ACC112 (cell line): ENCODE data around the gene TRIP6.
"Not testable (repeated sequence)": the region's sequence is repeated elsewhere in the genome, so short reads cannot be mapped to it uniquely, and the experiment has no call there.

Experiments
- H2AFZ ChIP-seq: fragments of 200-600 bp; sonication (generic); one replicate; pipeline ENCODE4 v1.6.0; 2017; ENCODE audit warnings: antibody characterized with exemption, low read length; ENCODE audit not compliant: unreplicated experiment
- H3K27ac ChIP-seq: fragments of 200-600 bp; sonication (generic); 2 replicates; pipeline ENCODE4 v1.5.1; 2014; ENCODE audit warnings: low read depth, mild to moderate bottlenecking, antibody characterized with exemption, low read length, moderate library complexity
- H3K27me3 ChIP-seq: fragments of 200-600 bp; sonication (generic); 2 replicates; pipeline ENCODE4 v1.6.1; 2014; ENCODE audit warnings: mild to moderate bottlenecking, antibody characterized with exemption, low read length, moderate library complexity, mixed read lengths; ENCODE audit not compliant: insufficient read depth
- H3K36me3 ChIP-seq: fragments of 200-600 bp; sonication (generic); 2 replicates; pipeline ENCODE4 v1.6.1; 2016; ENCODE audit warnings: mild to moderate bottlenecking, antibody characterized with exemption, low read length, moderate library complexity, mixed read lengths; ENCODE audit not compliant: insufficient read depth
- H3K4me1 ChIP-seq: fragments of 200-600 bp; sonication (generic); one replicate; pipeline ENCODE4 v1.6.1; 2016; ENCODE audit warnings: low read length, mixed read lengths; ENCODE audit not compliant: insufficient read depth, unreplicated experiment, control insufficient read depth
- H3K4me3 ChIP-seq: fragments of 200-600 bp; sonication (generic); 2 replicates; pipeline ENCODE4 v1.5.1; 2014; ENCODE audit warnings: mild to moderate bottlenecking, low read depth, low read length
- H3K79me2 ChIP-seq: fragments of 200-600 bp; sonication (generic); one replicate; pipeline ENCODE4 v1.6.0; 2016; ENCODE audit warnings: low read length; ENCODE audit not compliant: control insufficient read depth, unreplicated experiment, insufficient read depth

TRIP6 gene

DNA sequence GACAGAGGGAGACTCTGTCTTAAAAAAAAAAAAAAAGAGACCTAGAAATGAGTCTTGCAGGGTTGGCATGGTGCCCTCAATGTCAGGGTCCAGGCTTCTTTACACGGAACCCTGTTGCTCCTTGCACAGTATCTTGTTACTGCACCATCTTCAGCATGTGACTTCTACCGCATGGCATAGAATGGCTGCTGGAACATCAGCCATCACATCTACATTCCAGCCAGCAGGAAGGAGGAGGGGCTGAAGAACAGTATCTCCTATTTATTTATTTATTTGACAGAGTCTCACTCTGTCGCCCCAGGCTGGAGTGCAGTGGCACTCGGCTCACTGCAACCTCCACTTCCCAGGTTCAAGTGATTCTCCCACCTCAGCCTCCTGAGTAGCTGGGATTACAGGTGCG is 32.2 kb downstream of the TRIP6 start:
- Histone ChIP-seq H3K27ac (no peak overlapping the region), H3K36me3 (no peaks in the 10 kb centered on the region), H2AFZ (no peak overlapping the region), H3K27me3 (peaks cover 27% of the 10 kb centered on the region), H3K4me3 (no peak overlapping the region), H3K79me2 (no peaks in the 10 kb centered on the region), H3K4me1 (peaks cover 4% of the 10 kb centered on the region)

GRCh38 chr7:100900978-100901377 is 33.8 kb downstream of the TRIP6 start:
- no peak overlapping the region for H2AFZ ChIP-seq
- H3K79me2 ChIP-seq: no peaks in the 10 kb centered on the region
- H3K36me3 ChIP-seq: no peaks in the 10 kb centered on the region
- no peaks in the 10 kb centered on the region for H3K4me1 ChIP-seq
- no peak overlapping the region for H3K4me3 ChIP-seq
- H3K27ac ChIP-seq: no peak overlapping the region
- peaks cover 18% of the 10 kb centered on the region for H3K27me3 ChIP-seq

DNA sequence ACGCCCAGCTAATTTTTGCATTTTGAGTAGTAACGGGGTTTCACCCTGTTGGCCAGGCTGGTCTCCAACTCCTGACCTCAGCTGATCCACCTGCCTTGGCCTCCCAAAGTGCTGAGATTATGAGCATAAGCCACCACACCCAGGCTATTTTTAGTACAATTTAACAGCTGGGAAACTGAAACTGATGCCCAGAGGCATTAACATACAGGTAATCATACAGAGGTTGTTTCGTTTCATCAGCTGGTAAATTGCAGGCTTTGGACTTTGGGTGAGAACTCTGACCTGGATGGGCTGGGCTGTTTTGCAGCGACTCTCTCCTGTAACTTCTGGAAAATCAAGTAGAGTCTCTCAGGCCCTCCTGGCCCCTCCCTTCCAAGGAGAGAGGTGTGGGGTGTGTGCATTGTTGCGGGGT is 34.7 kb downstream of the TRIP6 start:
- H3K27ac ChIP-seq: no peak overlapping the region
- peaks cover 10% of the 10 kb centered on the region; the same call in 1 of the 2 replicates for H3K27me3 ChIP-seq
- H3K79me2 ChIP-seq: no peaks in the 10 kb centered on the region
- H3K4me3 ChIP-seq: no peak overlapping the region
- no peaks in the 10 kb centered on the region for H3K4me1 ChIP-seq
- no peaks in the 10 kb centered on the region for H3K36me3 ChIP-seq
- no peak overlapping the region for H2AFZ ChIP-seq

- H2AFZ ChIP-seq: no peak overlapping the region
Measured at GRCh38 chr7:100902638-100903037, 35.5 kb downstream of the TRIP6 start.

DNA sequence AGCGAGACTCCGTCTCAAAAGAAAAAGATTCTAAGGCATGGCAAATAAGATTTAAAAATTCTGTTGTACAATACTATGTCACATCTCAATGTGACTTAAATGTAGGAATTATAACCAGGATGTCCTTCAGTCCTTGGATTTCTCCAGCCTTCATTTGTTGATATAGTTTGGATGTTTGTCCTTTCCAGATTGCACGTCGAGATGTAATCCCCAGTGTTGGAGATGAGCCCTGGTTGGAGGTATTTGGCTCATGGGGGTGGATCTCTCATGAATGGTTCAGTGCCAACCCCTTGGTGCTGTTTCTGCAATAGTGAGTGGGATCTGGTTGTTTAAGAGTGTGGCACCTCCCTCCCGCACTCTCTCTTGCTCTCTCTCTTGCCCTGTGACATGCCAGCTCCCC is 41.3 kb downstream of the TRIP6 start:
- H3K27ac ChIP-seq: no peak overlapping the region
- no peak overlapping the region for H3K4me3 ChIP-seq
- H3K27me3 ChIP-seq: peaks cover 3% of the 10 kb centered on the region; the same call in 1 of the 2 replicates
- no peaks in the 10 kb centered on the region for H3K36me3 ChIP-seq
- H3K4me1 ChIP-seq: no peaks in the 10 kb centered on the region
- no peak overlapping the region for H2AFZ ChIP-seq
- no peaks in the 10 kb centered on the region for H3K79me2 ChIP-seq

More at GRCh38 chr7:100902638-100903037, 35.5 kb downstream of the TRIP6 start:
- Histone ChIP-seq H3K4me1 (no peaks in the 10 kb centered on the region), H3K79me2 (no peaks in the 10 kb centered on the region), H3K27ac (no peak overlapping the region), H3K27me3 (peaks cover 5% of the 10 kb centered on the region; the same call in 1 of the 2 replicates), H3K36me3 (no peaks in the 10 kb centered on the region), H3K4me3 (no peak overlapping the region)

DNA sequence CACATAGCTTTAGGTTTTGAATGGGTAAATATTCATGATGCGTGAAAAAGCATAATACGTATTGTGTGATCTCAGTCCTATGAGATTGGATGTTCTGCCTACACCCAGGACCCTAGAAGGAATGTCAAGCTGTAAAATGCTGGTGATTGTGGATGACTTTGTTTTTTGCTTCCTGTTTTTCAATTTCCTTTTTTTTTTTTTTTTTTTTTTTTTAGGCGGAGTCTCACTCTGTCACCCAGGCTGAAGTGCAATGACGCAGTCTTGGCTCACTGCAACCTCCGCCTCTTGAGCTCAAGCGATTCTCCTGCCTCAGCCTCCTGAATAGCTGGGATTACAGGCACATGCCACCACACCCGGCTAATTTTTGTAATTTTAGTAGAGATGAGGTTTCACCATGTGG is 43.3 kb downstream of the TRIP6 start:
- H3K4me1 ChIP-seq, H2AFZ ChIP-seq, H3K27me3 ChIP-seq, H3K36me3 ChIP-seq, H3K4me3 ChIP-seq, H3K79me2 ChIP-seq, H3K27ac ChIP-seq: not testable (repeated sequence)

DNA sequence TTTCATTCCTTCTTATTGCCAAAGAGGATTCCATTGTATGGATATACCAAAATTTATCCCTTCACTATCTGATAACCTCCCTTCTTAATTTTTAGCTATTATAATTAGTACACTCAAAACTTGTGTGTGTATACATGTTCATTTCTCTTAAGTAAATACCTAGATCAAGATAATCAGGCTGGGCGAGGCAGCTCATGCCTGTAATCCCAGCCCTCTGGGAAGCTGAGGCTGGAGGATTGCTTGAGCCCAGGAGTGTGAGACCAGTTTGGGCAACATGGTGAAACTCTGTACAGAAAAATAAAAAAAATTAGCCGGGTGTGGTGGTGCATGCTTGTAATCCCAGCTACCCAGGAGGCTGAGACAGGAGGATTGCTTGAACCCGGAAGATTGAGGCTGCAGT is 44.3 kb downstream of the TRIP6 start:
- Histone ChIP-seq H3K4me1 (no peaks in the 10 kb centered on the region), H3K27me3 (peaks cover 3% of the 10 kb centered on the region; the same call in 1 of the 2 replicates), H3K36me3 (no peaks in the 10 kb centered on the region), H3K27ac (no peak overlapping the region), H3K79me2 (no peaks in the 10 kb centered on the region), H3K4me3 (no peak overlapping the region), H2AFZ (no peak overlapping the region)

GRCh38 chr7:100914208-100914878 is 47.2 kb downstream of the TRIP6 start:
- no peak overlapping the region for H3K27ac ChIP-seq
- H2AFZ ChIP-seq: no peak overlapping the region

DNA sequence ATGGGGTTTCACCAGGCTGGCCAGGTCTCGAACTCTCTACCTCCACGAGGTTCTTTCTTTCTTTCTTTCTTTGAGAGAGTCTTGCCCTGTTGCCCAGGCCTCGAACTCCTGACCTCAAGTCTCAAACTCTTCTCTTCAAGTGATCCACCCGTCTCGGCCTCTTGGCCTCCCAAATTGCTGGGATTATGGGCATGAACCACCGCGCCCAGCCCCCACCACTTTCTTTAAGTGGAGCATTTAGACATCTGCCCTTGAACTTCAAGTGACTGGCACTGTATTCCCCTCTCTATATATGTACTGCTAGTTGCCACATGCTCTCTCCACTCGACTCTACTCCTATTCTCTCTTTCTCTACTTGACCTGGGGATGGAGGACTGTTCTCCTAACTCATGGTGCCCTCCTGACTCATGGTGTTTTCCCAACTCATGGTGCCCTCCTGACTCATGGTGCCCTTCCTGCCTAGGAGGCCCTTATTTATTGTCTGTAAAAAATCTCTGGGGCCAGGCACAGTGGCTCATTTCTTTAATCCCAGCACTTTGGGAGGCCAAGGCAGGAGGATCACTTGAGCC is 47.8 kb downstream of the TRIP6 start:
- peaks cover 7% of the 10 kb centered on the region; the same call in 1 of the 2 replicates for H3K27me3 ChIP-seq
- H3K4me3 ChIP-seq: no peak overlapping the region
- H3K27ac ChIP-seq: no peak overlapping the region
- no peaks in the 10 kb centered on the region for H3K79me2 ChIP-seq
- H2AFZ ChIP-seq: no peak overlapping the region
- H3K4me1 ChIP-seq: no peaks in the 10 kb centered on the region
- H3K36me3 ChIP-seq: no peaks in the 10 kb centered on the region

More at GRCh38 chr7:100914208-100914878, 47.2 kb downstream of the TRIP6 start:
- Histone ChIP-seq H3K79me2 (no peaks in the 10 kb centered on the region), H3K27me3 (0 out of 2 replicates have a peak, but pooled peaks cover 3% of the 10 kb centered on the region), H3K4me3 (no peak overlapping the region), H3K4me1 (no peaks in the 10 kb centered on the region), H3K36me3 (no peaks in the 10 kb centered on the region)

- not testable (repeated sequence) for H3K27ac ChIP-seq, H3K4me1 ChIP-seq, H3K36me3 ChIP-seq, H3K4me3 ChIP-seq, H3K79me2 ChIP-seq, H2AFZ ChIP-seq
- peaks cover 12% of the 10 kb centered on the region for H3K27me3 ChIP-seq
Measured at GRCh38 chr7:100919335-100919734, 52.1 kb downstream of the TRIP6 start.

GRCh38 chr7:100919779-100920437 is 52.7 kb downstream of the TRIP6 start:
- H3K27ac ChIP-seq, H2AFZ ChIP-seq: not testable (repeated sequence)

More at GRCh38 chr7:100919779-100920437, 52.7 kb downstream of the TRIP6 start:
- H3K36me3 ChIP-seq, H3K79me2 ChIP-seq, H3K4me3 ChIP-seq, H3K4me1 ChIP-seq: not testable (repeated sequence)
- peaks cover 12% of the 10 kb centered on the region for H3K27me3 ChIP-seq
